ENCODE results near the gene CYP2R1. TPM values are rescaled to one million over a fixed set of nuclear protein-coding genes. Genes with fewer than 3 reads are reported as not detected.

CYP2R1 gene
- total and polyA plus RNA-seq, 10 of the 15 experiments (the other 5 are each of a cell fraction or from before 2014, with no cell fraction given), result 0.52 to 10.3 (median 6.3) TPM

DNA sequence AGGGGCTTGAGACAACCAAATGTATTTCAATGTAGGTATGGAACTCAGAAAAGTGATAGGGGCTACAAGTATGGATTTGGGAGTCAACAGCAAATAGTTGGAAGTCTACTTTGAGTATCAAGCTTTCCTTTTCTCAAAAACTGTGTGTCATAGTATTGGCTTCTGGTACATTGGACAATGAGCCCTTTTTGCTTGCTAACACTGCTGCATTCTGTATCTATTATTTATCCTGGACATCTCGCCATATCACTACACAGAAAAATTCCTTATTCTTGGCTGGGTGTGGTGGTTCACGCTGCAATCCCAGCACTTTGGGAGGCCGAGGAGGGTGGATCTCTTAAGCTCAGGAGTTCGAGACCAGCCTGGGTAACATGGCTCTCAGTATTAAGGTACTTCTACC lies 18.4 kb downstream of the CYP2R1 start:
- ATAC-seq, result no peak

More for the DNA sequence above, 18.4 kb downstream of the CYP2R1 start:
- in situ Hi-C loops (cut with MboI), result no loop called here
- ChIA-PET CTCF (no interaction called here), RAD21 (ENCODE audit: unreplicated experiment) (no interaction called here), POLR2A (interaction anchor here (0.5 kb wide), 1 partner anchor 109 kb away, joined by 7 read pairs; no protein-coding TSS in a partner anchor), SMC1A (ENCODE audit: uncharacterized antibody, unreplicated experiment) (no interaction called here)
- BruUV-seq (replicated peaks), result no TSS peak
- H3K4me1 ChIP-seq (ENCODE audit: control insufficient read depth, insufficient read depth, low read length), result no peaks in the 10 kb centered on the region
- no peaks in the 10 kb centered on the region for H3K27me3 ChIP-seq (replicated peaks in 1 of 2; ENCODE audit: control insufficient read depth in 2 of 2, insufficient read depth in 2 of 2, low read length in 1 of 2)
- intact Hi-C loops (cut with micrococcal nuclease; ENCODE audit: unreplicated experiment), result no loop called here
- no peaks in the 10 kb centered on the region for H3K36me3 ChIP-seq (ENCODE audit: control insufficient read depth in 2 of 2, insufficient read depth in 2 of 2, low read length in 1 of 2)
- H4K20me1 ChIP-seq (ENCODE audit: control insufficient read depth, insufficient read depth), result no peaks in the 10 kb centered on the region
- no peaks in the 10 kb centered on the region for H3K79me2 ChIP-seq (ENCODE audit: control insufficient read depth, insufficient read depth, low read length)
- H3K9me3 ChIP-seq (replicated peaks; ENCODE audit: control insufficient read depth, insufficient read depth, low read length), result no peaks in the 10 kb centered on the region
- no peak overlapping the region for H3K4me2 ChIP-seq (ENCODE audit: control insufficient read depth, insufficient read depth)
- no peak overlapping the region for H3K27ac ChIP-seq (ENCODE audit: control insufficient read depth, insufficient read depth)
- 97% methylated on average over 4 of the region's 4 CpGs for WGBS (ENCODE audit: insufficient coverage, insufficient replicate concordance, low lambda C conversion rate, missing lambda C conversion rate)
- H3K9ac ChIP-seq (ENCODE audit: control insufficient read depth, insufficient read depth, low read length), result no peak overlapping the region
- TF ChIP-seq SMAD5 (IDR thresholded peaks at IDR 0.05; ENCODE audit: low read depth), result no peak
- TF ChIP-seq, protein P1, sequence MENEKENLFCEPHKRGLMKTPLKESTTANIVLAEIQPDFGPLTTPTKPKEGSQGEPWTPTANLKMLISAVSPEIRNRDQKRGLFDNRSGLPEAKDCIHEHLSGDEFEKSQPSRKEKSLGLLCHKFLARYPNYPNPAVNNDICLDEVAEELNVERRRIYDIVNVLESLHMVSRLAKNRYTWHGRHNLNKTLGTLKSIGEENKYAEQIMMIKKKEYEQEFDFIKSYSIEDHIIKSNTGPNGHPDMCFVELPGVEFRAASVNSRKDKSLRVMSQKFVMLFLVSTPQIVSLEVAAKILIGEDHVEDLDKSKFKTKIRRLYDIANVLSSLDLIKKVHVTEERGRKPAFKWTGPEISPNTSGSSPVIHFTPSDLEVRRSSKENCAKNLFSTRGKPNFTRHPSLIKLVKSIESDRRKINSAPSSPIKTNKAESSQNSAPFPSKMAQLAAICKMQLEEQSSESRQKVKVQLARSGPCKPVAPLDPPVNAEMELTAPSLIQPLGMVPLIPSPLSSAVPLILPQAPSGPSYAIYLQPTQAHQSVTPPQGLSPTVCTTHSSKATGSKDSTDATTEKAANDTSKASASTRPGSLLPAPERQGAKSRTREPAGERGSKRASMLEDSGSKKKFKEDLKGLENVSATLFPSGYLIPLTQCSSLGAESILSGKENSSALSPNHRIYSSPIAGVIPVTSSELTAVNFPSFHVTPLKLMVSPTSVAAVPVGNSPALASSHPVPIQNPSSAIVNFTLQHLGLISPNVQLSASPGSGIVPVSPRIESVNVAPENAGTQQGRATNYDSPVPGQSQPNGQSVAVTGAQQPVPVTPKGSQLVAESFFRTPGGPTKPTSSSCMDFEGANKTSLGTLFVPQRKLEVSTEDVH (IDR thresholded peaks at IDR 0.05; ENCODE audit: low read depth, partially characterized antibody), result no peak
- no peak for TF ChIP-seq HDAC6 (IDR thresholded peaks at IDR 0.05; ENCODE audit: unreplicated experiment)
- no peak for TF ChIP-seq STAT3 (IDR thresholded peaks at IDR 0.05; ENCODE audit: low read depth, low read length)
- TF ChIP-seq STAT1 (conservative IDR thresholded peaks at IDR 0.05), result no peak
- no peak for TF ChIP-seq FOXM1 (IDR thresholded peaks at IDR 0.05; ENCODE audit: low read depth, low read length)
- no peak for TF ChIP-seq SUZ12 (IDR thresholded peaks at IDR 0.05; ENCODE audit: unreplicated experiment)
- no peak for TF ChIP-seq MYB (IDR thresholded peaks at IDR 0.05; ENCODE audit: borderline replicate concordance, low read depth, low read length)
- TF ChIP-seq, protein P2, sequence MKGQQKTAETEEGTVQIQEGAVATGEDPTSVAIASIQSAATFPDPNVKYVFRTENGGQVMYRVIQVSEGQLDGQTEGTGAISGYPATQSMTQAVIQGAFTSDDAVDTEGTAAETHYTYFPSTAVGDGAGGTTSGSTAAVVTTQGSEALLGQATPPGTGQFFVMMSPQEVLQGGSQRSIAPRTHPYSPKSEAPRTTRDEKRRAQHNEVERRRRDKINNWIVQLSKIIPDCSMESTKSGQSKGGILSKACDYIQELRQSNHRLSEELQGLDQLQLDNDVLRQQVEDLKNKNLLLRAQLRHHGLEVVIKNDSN (IDR thresholded peaks at IDR 0.05; ENCODE audit: borderline replicate concordance, extremely low read length, insufficient read depth, low read depth, low read length), result no peak
- TF ChIP-seq SPI1 (IDR thresholded peaks at IDR 0.05; ENCODE audit: borderline replicate concordance, insufficient read depth, low read depth, low read length), result no peak
- TF ChIP-seq ATF7 (IDR thresholded peaks at IDR 0.05; ENCODE audit: low read depth), result no peak
- TF ChIP-seq IKZF2 (IDR thresholded peaks at IDR 0.05), result no peak
- TF ChIP-seq, protein P3, sequence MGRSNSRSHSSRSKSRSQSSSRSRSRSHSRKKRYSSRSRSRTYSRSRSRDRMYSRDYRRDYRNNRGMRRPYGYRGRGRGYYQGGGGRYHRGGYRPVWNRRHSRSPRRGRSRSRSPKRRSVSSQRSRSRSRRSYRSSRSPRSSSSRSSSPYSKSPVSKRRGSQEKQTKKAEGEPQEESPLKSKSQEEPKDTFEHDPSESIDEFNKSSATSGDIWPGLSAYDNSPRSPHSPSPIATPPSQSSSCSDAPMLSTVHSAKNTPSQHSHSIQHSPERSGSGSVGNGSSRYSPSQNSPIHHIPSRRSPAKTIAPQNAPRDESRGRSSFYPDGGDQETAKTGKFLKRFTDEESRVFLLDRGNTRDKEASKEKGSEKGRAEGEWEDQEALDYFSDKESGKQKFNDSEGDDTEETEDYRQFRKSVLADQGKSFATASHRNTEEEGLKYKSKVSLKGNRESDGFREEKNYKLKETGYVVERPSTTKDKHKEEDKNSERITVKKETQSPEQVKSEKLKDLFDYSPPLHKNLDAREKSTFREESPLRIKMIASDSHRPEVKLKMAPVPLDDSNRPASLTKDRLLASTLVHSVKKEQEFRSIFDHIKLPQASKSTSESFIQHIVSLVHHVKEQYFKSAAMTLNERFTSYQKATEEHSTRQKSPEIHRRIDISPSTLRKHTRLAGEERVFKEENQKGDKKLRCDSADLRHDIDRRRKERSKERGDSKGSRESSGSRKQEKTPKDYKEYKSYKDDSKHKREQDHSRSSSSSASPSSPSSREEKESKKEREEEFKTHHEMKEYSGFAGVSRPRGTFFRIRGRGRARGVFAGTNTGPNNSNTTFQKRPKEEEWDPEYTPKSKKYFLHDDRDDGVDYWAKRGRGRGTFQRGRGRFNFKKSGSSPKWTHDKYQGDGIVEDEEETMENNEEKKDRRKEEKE (IDR thresholded peaks at IDR 0.05), result no peak
- no peak for TF ChIP-seq BHLHE40 (IDR thresholded peaks at IDR 0.05; ENCODE audit: borderline replicate concordance in 1 of 2, low read depth in 2 of 2, low read length in 1 of 2)
- TF ChIP-seq DPF2 (IDR thresholded peaks at IDR 0.05), result no peak
- no peak for DNase-seq (ENCODE audit: low read depth, low spot score)
- H3K4me3 ChIP-seq, result no peak overlapping the region
- no peak overlapping the region for H2AFZ ChIP-seq (ENCODE audit: control insufficient read depth, low read depth, low read length)
- FAIRE-seq, result no peak

Measured in GM12878 (cell line).